GM12801 (cell line): Measurements from ENCODE around the gene MINDY3.

ENCODE experiments used
- TF ChIP-seq, protein P1 (sequence below): IDR thresholded peaks from one replicate; pipeline ENCODE4 v1.5.1; 2011; ENCODE audit warnings: control low read depth; ENCODE audit not compliant: insufficient read length; ENCODE audit errors: extremely low read depth

MINDY3 gene

DNA sequence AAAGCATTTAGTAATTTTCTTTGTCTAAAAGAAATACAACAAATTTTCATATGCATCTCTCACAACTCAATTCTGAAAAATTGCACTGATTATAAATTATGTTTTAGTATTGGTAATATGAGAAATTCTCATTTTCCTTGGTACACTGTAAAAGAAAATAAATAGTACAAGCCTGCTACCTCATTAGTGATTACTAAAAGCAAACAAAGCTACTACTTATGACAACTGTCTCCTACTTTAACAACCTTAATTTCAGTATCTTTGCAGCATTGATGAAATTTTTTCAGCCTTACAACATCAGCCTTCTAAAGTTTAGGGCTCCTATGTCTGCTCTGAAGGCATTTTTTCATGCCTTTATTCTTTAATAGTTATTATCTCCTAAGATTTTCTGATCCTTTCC is 65.7 kb downstream of the MINDY3 start:
- TF ChIP-seq, protein P1, sequence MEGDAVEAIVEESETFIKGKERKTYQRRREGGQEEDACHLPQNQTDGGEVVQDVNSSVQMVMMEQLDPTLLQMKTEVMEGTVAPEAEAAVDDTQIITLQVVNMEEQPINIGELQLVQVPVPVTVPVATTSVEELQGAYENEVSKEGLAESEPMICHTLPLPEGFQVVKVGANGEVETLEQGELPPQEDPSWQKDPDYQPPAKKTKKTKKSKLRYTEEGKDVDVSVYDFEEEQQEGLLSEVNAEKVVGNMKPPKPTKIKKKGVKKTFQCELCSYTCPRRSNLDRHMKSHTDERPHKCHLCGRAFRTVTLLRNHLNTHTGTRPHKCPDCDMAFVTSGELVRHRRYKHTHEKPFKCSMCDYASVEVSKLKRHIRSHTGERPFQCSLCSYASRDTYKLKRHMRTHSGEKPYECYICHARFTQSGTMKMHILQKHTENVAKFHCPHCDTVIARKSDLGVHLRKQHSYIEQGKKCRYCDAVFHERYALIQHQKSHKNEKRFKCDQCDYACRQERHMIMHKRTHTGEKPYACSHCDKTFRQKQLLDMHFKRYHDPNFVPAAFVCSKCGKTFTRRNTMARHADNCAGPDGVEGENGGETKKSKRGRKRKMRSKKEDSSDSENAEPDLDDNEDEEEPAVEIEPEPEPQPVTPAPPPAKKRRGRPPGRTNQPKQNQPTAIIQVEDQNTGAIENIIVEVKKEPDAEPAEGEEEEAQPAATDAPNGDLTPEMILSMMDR: no peak

DNA sequence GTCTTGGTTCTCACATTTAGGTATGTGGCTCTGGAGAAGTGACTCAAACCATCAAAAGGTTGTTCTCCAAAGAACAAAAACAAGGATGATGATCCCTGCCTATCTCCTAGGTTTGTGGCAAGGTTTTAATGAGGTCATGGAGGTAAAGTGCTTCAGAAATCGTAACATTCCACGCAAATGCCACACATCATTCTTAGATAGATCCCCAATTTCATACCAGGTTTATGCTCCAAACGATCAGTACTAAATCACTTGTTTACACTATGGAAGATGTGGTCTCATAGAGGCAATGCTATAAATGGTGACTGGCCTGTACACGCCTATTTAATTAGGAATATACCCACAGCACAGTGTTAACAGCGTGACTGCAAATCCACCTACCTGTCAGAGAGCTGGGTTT is 66.6 kb downstream of the MINDY3 start:
- TF ChIP-seq, protein P1: no peak

DNA sequence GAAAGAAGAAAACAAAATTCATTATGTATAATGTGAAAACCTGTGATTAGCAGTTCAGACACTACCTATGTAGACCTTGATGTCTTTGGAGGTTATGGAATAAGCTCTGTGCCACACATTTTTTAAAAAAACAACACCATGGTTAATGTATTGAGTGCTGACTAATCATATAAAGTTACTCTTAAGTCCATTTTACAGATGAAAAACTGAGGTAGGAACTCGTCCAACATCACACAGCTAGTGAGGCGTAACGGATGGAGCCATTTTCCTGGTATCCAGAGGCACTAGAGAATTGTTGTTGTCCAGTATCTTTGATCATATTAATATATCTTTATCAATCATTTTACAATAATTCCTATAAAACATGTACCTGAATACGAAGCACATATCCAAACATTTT is 67.5 kb downstream of the MINDY3 start:
- TF ChIP-seq, protein P1: no peak

DNA sequence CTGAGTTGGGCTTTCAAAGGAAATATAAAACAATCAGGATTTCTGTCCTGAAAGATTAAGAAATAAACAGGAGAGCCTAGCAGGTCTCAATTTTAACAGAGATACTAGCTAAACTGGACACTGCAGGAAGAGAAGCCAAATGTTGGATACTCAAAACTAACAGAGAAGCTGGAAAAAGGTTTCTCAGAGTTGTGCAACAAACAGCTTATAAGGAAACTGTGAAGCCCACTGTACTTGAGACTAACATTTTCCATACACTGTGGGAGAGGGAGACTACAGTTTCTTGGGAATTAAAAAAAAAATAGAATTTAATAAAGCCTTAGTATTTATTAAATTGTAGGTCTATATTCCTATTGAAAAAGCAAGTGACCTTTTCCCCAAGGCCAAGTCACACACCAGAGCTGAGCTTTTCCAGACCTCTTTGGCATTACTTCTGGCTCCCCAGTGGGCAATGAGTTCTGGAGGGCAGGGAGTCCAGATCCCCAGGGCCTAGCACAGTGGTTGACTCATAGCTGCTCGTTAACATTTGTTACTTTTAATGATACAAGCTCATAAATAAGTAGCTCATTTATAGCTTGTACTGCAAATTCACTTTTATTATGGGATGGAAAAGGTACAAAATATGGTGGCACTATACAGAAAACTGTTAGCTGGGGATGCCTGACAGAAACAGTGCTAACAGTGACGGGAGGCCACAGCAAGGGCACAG is 68.3 kb downstream of the MINDY3 start:
- TF ChIP-seq, protein P1: no peak

DNA sequence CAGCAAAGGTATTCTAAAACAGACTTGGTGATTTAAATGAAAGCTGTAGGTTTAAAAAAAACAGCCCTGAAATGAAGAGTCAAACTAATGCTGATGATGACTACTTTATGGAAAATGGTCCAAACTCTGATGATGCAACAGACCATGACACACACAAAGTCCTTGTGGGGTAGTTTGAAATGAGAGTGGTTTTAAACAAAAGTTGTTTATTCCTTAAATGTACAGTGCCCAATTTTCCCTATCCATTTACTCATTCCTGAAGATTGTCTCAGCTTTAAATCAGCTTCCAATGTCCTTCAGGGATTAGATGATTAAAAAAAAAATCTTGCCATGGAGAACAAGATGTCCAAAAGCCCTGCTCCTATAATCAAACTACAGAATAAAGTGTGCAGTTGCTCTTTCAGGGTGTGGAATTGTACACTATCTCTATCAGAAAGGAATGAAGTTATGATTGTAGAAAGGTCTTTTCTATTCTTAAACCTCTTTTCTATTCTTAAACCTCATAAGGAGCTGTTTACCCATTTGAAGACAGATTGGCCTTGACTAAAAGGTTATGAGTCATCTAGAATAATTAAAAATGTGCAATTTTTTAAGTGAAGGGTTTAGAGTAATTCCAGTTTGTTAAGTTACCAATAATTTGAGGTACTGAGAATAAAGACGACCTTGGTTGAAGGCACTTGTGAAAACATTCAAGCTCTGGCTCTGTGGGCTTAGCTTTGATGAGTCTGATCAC is 70.3 kb downstream of the MINDY3 start:
- TF ChIP-seq, protein P1: no peak

DNA sequence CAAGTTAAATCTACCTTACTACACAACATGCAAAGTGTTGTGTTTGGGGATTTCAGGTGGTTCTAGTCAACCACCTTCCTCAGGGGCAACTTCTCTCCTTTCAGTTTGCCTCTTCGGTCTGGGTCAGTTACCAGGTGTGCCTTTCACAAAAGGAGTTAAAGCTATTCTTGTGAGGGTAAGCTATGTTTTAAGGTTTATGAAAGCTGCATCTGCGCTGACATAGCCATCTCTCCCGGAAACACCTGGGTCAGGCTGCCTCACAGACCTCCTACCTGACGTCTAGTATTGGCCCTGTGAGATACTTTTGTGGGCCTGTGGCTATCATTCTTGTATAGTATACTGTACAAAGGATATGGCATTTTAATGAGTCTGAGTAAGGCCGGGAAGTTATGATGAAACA is 72.9 kb downstream of the MINDY3 start:
- TF ChIP-seq, protein P1: no peak

DNA sequence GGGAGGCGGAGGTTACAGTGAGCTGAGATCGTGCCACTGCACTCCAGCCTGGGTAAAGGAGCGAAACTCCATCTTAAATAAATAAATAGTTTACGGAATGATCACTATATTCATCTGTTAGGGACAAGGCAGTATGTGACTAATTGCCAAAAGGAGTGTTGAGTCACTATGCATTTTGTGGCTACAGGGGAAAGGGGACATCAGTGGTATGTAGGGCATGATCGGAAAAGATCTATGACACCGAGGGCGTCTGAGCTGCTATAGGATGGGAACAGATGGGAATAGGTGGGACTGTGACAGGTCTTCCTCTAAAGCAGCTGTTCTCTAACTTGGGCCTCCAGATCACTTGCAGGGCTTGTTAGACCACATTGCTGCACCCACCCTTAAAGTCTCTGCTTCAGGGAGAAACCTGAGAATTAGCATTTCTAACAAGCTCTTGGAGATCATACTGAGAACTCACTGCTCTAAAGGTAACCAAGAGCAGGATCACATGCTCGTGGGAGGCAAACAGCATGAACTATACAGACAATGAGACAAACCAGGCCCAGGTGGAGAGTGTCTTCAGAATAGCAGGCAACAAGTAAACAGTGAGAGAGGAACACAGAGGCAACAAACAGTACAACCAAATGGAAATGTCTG is 75.5 kb downstream of the MINDY3 start:
- TF ChIP-seq, protein P1: no peak
